Large intestine (tissue), 3 donors: Measurements from ENCODE around the gene BPTF. TPM values are rescaled to one million over a fixed set of nuclear protein-coding genes. Genes with fewer than 3 reads are reported as not detected.
A peak's percentile ranks its signal among the peaks of the same experiment; 100 is the strongest.
"Not testable (repeated sequence)": the region's sequence is repeated elsewhere in the genome, so short reads cannot be mapped to it uniquely, and the experiment has no call there.

Experiments used
- DNase-seq, 2 donors: peaks; one replicate each; pipeline versions ENCODE4 v3.0.0 to v3.0.0-alpha.2; 2013
- H3K27ac ChIP-seq: one replicate; pipeline ENCODE4 v1.5.1; 2013; ENCODE audit warnings: low read length
- H3K27me3 ChIP-seq: 2 replicates; pipeline ENCODE4 v1.6.1; 2013; ENCODE audit warnings: low read length; ENCODE audit not compliant: control insufficient read depth, insufficient read depth
- H3K36me3 ChIP-seq: 2 replicates; pipeline ENCODE4 v1.6.1; 2013; ENCODE audit warnings: low read length; ENCODE audit not compliant: control insufficient read depth, insufficient read depth
- H3K4me1 ChIP-seq: one replicate; pipeline ENCODE4 v1.6.1; 2013; ENCODE audit warnings: low read length; ENCODE audit not compliant: control insufficient read depth, insufficient read depth
- H3K4me3 ChIP-seq: one replicate; pipeline ENCODE4 v1.5.1; 2013; ENCODE audit warnings: low read length
- H3K9me3 ChIP-seq: one replicate; pipeline ENCODE4 v1.6.1; 2013; ENCODE audit warnings: mild to moderate bottlenecking, low read depth, low read length, moderate library complexity; ENCODE audit not compliant: control insufficient read depth
- WGBS: methylation state at CpG from one replicate; pipeline ENCODE4 v1.1.5; 2013; ENCODE audit warnings: low lambda C conversion rate; ENCODE audit not compliant: insufficient coverage; 5-methylcytosine and 5-hydroxymethylcytosine counted together
- polyA plus RNA-seq: library from polyadenylated mRNA; unstranded; fragments of 120-200 nt; gene quantifications from one replicate; pipeline ENCODE4 v1.2.1, GENCODE V29; 2013

Gene BPTF
- polyA plus RNA-seq, 1 donor, result 62.2 TPM

- Histone ChIP-seq H3K27me3 (peaks cover 4% of the 10 kb centered on the region), H3K36me3 (no peaks in the 10 kb centered on the region), H3K27ac (peak overlapping the region; percentile 90), H3K4me3 (peak overlapping the region; percentile 77), H3K4me1 (peaks cover 12% of the 10 kb centered on the region), H3K9me3 (no peaks in the 10 kb centered on the region)
- no CpG with 5 or more reads among the region's 18 CpGs for WGBS
- DNase-seq, result no peak
Observed at GRCh38 chr17:67992548-67993152, 167.3 kb downstream of the BPTF start.

GRCh38 chr17:67993153-67993997 is 168.1 kb downstream of the BPTF start:
- Histone ChIP-seq H3K36me3 (no peaks in the 10 kb centered on the region), H3K4me3 (peak overlapping the region; percentile 91), H3K4me1 (peaks cover 12% of the 10 kb centered on the region), H3K9me3 (no peaks in the 10 kb centered on the region), H3K27me3 (peaks cover 4% of the 10 kb centered on the region), H3K27ac (peak overlapping the region; percentile 98)
- no CpG with 5 or more reads among the region's 144 CpGs for WGBS
- DNase-seq, result peak; percentile 83 to 94

GRCh38 chr17:67993998-67994361 is 168.7 kb downstream of the BPTF start:
- Histone ChIP-seq H3K9me3 (no peaks in the 10 kb centered on the region), H3K36me3 (no peaks in the 10 kb centered on the region), H3K27me3 (peaks cover 6% of the 10 kb centered on the region), H3K4me1 (peaks cover 12% of the 10 kb centered on the region), H3K27ac (peak overlapping the region; percentile 98), H3K4me3 (peak overlapping the region; percentile 91)
- no peak for DNase-seq
- WGBS, result 0% methylated on average over 1 of the region's 21 CpGs

GRCh38 chr17:67994817-67995569 is 169.7 kb downstream of the BPTF start:
- Histone ChIP-seq H3K4me3 (peak overlapping the region; percentile 50), H3K27ac (no peak overlapping the region), H3K27me3 (peaks cover 6% of the 10 kb centered on the region), H3K36me3 (no peaks in the 10 kb centered on the region), H3K9me3 (no peaks in the 10 kb centered on the region), H3K4me1 (peaks cover 12% of the 10 kb centered on the region)
- no CpG with 5 or more reads among the region's 9 CpGs for WGBS
- peak in 1 of 2 donors; percentile 45 for DNase-seq

GRCh38 chr17:67995570-67996263 is 170.4 kb downstream of the BPTF start:
- H3K9me3 ChIP-seq, result no peaks in the 10 kb centered on the region
- peaks cover 6% of the 10 kb centered on the region for H3K27me3 ChIP-seq
- peaks cover 12% of the 10 kb centered on the region for H3K4me1 ChIP-seq
- no CpG with 5 or more reads among the region's 43 CpGs for WGBS
- H3K36me3 ChIP-seq, result no peaks in the 10 kb centered on the region
- peak overlapping the region; percentile 50 for H3K4me3 ChIP-seq
- H3K27ac ChIP-seq, result no peak overlapping the region
- DNase-seq, result peak in 1 of 2 donors; percentile 43

GRCh38 chr17:67996301-67997171 is 171.2 kb downstream of the BPTF start, which contains the start of gene C17orf58:
Gene C17orf58 (minus strand): TSS chr17:67996469. CDS start chr17:67996198, 271 bp downstream.
- H3K27me3 ChIP-seq, H3K9me3 ChIP-seq, H3K27ac ChIP-seq, H3K36me3 ChIP-seq: not testable (repeated sequence)
- Histone ChIP-seq H3K4me3 (peak within 1 kb of the TSS; percentile 50), H3K4me1 (peaks cover 12% of the 10 kb centered on the region)
- WGBS, result no CpG with 5 or more reads among the region's 25 CpGs
- peak in 1 of 2 donors; percentile 25 for DNase-seq

- Histone ChIP-seq H3K36me3 (no peaks in the 10 kb centered on the region), H3K4me1 (peaks cover 6% of the 10 kb centered on the region), H3K9me3 (no peaks in the 10 kb centered on the region), H3K27ac (no peak overlapping the region), H3K4me3 (no peak overlapping the region), H3K27me3 (peaks cover 6% of the 10 kb centered on the region)
- 60% methylated on average over 1 of the region's 2 CpGs for WGBS
- no peak for DNase-seq
Observed at GRCh38 chr17:67998466-67998865, 173.2 kb downstream of the BPTF start.

- Histone ChIP-seq H3K9me3 (no peaks in the 10 kb centered on the region), H3K27me3 (peaks cover 6% of the 10 kb centered on the region), H3K4me1 (peaks cover 6% of the 10 kb centered on the region), H3K36me3 (no peaks in the 10 kb centered on the region), H3K27ac (no peak overlapping the region), H3K4me3 (no peak overlapping the region)
- no peak for DNase-seq
- WGBS, result 82% methylated on average over 2 of the region's 3 CpGs
Observed at GRCh38 chr17:67999291-67999911, 174.1 kb downstream of the BPTF start.

- 88% methylated on average over 1 of the region's 3 CpGs for WGBS
- DNase-seq, result no peak
- Histone ChIP-seq H3K36me3 (no peaks in the 10 kb centered on the region), H3K9me3 (no peaks in the 10 kb centered on the region), H3K4me3 (no peak overlapping the region), H3K27me3 (no peaks in the 10 kb centered on the region), H3K27ac (no peak overlapping the region), H3K4me1 (no peaks in the 10 kb centered on the region)
Observed at GRCh38 chr17:68004201-68004600, 178.9 kb downstream of the BPTF start.
